ENCODE results near the gene CLBA1.

DNA sequence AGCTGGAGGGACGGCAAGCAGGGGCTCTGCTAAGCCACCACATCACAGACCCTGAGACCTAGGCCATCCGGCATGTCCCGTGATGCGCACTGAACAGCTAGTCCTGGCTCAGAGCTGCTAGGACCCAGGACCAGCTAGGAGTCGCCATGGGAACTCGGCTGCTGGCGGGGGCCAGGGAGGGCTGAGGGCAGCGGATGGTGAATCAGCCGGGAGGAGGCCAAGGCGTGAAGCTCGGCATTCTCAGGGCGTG, 12.5 kb upstream of the CLBA1 start:
- TF ChIP-seq CTCF (conservative IDR thresholded peaks at IDR 0.05; ENCODE audit: low read length) = no peak
- TF ChIP-seq EZH2phosphoT487 (IDR thresholded peaks at IDR 0.05; ENCODE audit: borderline replicate concordance) = no peak

Data from Loucy (cell line).